RWPE1 (cell line): ENCODE measurements around the gene ZNF638.
"Not testable (repeated sequence)": the region's sequence is repeated elsewhere in the genome, so short reads cannot be mapped to it uniquely, and the experiment has no call there.

Experiments
- CTCF ChIA-PET: fragments of 350-600 bp; sonication (Branson Sonifier 250); formaldehyde crosslinking; extraction: SDS; loops from one replicate; lab custom pipeline; 2021; lab: Yijun Ruan, JAX
- POLR2A ChIA-PET: fragments of 400-600 bp; formaldehyde crosslinking; extraction: SDS; loops from one replicate; lab custom pipeline; 2020; ENCODE audit warnings: antibody characterized with exemption; ENCODE audit not compliant: low non-redundant PET; lab: Yijun Ruan, JAX
- DNase-seq: peaks from one replicate; pipeline ENCODE4 v3.0.0; 2012; ENCODE audit warnings: low spot score
- H3K27ac ChIP-seq: fragments of 450-650 bp; 2 replicates; pipeline ENCODE4 v1.5.1; 2017
- CTCF ChIP-seq: fragments of 450-650 bp; conservative IDR thresholded peaks from 2 replicates; pipeline ENCODE4 v1.5.1; 2017; ENCODE audit warnings: low read depth, mild to moderate bottlenecking

The ZNF638 gene

GRCh38 chr2:71395471-71395870 lies 63.9 kb downstream of the ZNF638 start:
- POLR2A ChIA-PET = no interaction called here
- no peak for DNase-seq

GRCh38 chr2:71402427-71402826 lies 70.8 kb downstream of the ZNF638 start:
- ChIA-PET POLR2A (no interaction called here), CTCF (interaction anchor here (0.6 kb wide), 1 partner anchor 36 kb away, joined by 3 read pairs; no protein-coding TSS in a partner anchor)
- DNase-seq = no peak
- no peak for TF ChIP-seq CTCF
- H3K27ac ChIP-seq = no peak overlapping the region

More at GRCh38 chr2:71395471-71395870, 63.9 kb downstream of the ZNF638 start:
- CTCF ChIA-PET = no interaction called here
- TF ChIP-seq CTCF = no peak
- no peak overlapping the region for H3K27ac ChIP-seq

DNA sequence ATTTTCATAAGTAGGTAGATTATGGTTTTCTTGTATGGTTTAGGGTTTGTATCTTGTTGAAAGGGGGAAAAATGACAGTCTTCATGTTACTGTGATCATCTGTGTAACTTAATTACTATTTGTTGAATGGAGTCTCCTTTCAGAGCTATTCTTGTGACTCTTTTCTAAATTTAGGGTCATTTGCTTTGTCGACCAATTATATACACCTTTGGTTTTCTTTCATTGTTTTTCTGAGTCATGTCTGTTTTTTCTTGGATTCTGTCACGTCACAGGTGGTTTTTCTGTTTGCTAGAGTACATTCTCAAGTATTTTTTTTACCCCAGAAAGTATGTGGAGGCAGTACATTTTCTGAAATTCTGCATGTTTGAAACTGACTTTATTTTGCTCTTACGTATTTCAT lies 78.0 kb downstream of the ZNF638 start:
- TF ChIP-seq CTCF = no peak
- no peak for DNase-seq
- ChIA-PET POLR2A (no interaction called here), CTCF (no interaction called here)
- no peak overlapping the region for H3K27ac ChIP-seq

DNA sequence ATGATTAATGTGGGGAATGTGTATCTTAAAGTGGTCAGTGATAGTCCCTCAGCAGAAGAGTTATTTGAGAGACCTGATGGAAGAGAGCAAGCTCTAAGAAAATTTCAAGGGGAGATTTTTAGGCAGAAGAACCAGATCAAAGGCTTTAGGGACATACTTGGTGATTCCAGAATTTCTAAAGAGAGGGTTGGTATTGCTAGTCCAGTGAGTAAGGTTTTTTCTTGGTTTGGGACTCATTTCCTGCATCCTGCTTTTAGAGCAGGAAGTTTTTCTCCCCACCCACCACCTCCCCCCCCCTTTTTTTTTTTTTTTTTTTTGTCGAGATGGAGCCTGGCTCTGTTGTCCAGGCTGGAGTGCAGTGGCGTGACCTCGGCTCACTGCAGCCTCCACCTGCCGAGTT lies 79.1 kb downstream of the ZNF638 start:
- no peak for DNase-seq
- ChIA-PET CTCF (no interaction called here), POLR2A (no interaction called here)
- TF ChIP-seq CTCF = no peak
- H3K27ac ChIP-seq = no peak overlapping the region

DNA sequence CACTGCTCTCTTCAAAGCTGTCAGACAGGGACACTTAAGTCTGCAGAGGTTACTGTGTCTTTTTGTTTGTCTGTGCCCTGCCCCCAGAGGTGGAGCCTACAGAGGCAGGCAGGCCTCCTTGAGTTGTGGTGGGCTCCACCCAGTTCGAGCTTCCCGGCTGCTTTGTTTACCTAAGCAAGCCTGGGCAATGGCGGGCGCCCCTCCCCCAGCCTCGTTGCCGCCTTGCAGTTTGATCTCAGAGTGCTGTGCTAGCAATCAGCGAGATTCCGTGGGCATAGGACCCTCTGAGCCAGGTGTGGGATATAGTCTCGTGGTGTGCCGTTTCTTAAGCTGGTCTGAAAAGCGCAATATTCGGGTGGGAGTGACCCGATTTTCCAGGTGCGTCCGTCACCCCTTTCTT lies 85.3 kb downstream of the ZNF638 start:
- CTCF ChIA-PET = interaction anchor here (1.2 kb wide), 1 partner anchor 97 kb away, joined by 3 read pairs; no protein-coding TSS in a partner anchor

GRCh38 chr2:71417300-71418202 lies 86.0 kb downstream of the ZNF638 start:
- peak overlapping the region; percentile 85 for H3K27ac ChIP-seq
- POLR2A ChIA-PET = no interaction called here
- no peak for TF ChIP-seq CTCF
- DNase-seq = no peak
- CTCF ChIA-PET = interaction anchor here (0.6 to 1.2 kb wide), 5 partner anchors 93 to 1280 kb away, joined by 3 to 5 read pairs (median 3); no protein-coding TSS in a partner anchor

More for the DNA sequence above, 85.3 kb downstream of the ZNF638 start:
- POLR2A ChIA-PET, DNase-seq: not testable (repeated sequence)
- H3K27ac ChIP-seq = peak overlapping the region; percentile 85

- POLR2A ChIA-PET = no interaction called here
- CTCF ChIA-PET = no interaction called here
- H3K27ac ChIP-seq = no peak overlapping the region
- no peak for TF ChIP-seq CTCF
- DNase-seq = no peak
These were observed 87.6 kb downstream of the ZNF638 start for GRCh38 chr2:71419145-71419544.
